ENCODE results near the gene CADM1. TPM values are rescaled to one million over a fixed set of nuclear protein-coding genes. Genes with fewer than 3 reads are reported as not detected.

CADM1 gene
- total and polyA plus RNA-seq, 2 experiments from 2014 or later = 16.5 to 18.0 TPM

DNA sequence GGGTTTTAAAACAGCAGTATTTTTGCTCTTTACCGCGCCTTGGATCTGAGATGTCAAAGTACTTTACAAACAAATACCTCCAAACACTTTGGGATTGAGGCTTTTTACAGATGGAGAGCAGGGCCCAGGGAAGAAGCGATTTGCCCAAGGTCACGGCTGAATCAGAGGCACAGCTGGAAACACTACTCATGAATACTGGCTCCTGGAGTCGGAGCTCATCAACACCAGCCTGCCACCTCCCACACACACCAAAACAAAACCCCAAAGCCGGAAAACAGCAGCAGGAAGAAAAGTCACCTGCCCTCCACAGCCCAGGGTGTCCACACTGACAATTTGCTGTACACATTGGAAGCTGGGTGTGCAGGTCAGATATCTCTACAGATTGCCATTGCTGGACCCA lies 339.4 kb downstream of the CADM1 start (continued):
- TF ChIP-seq EZH2 (IDR thresholded peaks at IDR 0.05; ENCODE audit: low read depth, unreplicated experiment) = no peak
- TF ChIP-seq, protein P1, sequence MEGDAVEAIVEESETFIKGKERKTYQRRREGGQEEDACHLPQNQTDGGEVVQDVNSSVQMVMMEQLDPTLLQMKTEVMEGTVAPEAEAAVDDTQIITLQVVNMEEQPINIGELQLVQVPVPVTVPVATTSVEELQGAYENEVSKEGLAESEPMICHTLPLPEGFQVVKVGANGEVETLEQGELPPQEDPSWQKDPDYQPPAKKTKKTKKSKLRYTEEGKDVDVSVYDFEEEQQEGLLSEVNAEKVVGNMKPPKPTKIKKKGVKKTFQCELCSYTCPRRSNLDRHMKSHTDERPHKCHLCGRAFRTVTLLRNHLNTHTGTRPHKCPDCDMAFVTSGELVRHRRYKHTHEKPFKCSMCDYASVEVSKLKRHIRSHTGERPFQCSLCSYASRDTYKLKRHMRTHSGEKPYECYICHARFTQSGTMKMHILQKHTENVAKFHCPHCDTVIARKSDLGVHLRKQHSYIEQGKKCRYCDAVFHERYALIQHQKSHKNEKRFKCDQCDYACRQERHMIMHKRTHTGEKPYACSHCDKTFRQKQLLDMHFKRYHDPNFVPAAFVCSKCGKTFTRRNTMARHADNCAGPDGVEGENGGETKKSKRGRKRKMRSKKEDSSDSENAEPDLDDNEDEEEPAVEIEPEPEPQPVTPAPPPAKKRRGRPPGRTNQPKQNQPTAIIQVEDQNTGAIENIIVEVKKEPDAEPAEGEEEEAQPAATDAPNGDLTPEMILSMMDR (conservative IDR thresholded peaks at IDR 0.05; ENCODE audit: low read depth in 2 of 2) = no peak

DNA sequence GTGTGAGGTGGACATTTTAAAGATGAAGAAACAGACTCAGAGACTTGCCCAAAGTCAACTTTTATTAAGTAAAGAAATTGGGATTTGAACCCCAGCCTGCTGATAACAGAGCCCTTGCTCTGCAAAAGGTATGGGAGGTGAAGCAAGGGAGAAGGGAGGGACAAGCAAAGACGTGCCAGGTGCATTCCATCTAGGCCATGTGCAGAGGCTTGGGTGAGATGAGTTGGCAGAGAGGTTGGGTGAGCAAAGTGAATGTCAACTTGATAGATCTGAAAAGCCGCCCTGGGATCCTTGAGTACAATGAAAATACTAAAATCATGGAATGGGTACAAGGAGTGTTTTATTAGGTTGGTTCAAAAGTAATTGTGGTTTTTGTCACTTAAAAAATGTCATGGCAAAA lies 341.3 kb downstream of the CADM1 start:
- Mint-ChIP-seq H3K4me3 (no peak overlapping the region), H3K27ac (no peak overlapping the region), H3K9me3 (peaks cover 3% of the 10 kb centered on the region; the same call in 2 of the 3 replicates), H3K27me3 (ENCODE audit: insufficient read depth, low read depth, poor library complexity) (peaks cover 13% of the 10 kb centered on the region), H3K4me1 (peaks cover 47% of the 10 kb centered on the region), H3K36me3 (ENCODE audit: low read depth) (no peaks in the 10 kb centered on the region)
- H2AFZ ChIP-seq = no peak overlapping the region
- no peak overlapping the region for H3K4me2 ChIP-seq
- DNase-seq (ENCODE audit: low spot score) (no peak), ATAC-seq (no peak)
- H3K27me3 ChIP-seq (ENCODE audit: insufficient read depth) = no peaks in the 10 kb centered on the region
- H4K20me1 ChIP-seq (replicated peaks; ENCODE audit: insufficient read depth) = no peaks in the 10 kb centered on the region
- H3K4me1 ChIP-seq (ENCODE audit: insufficient read depth) = peaks cover 36% of the 10 kb centered on the region
- H3K36me3 ChIP-seq (ENCODE audit: insufficient read depth) = no peaks in the 10 kb centered on the region
- no peaks in the 10 kb centered on the region for H3F3A ChIP-seq (replicated peaks; ENCODE audit: low read depth)
- no peak overlapping the region for H3K4me3 ChIP-seq
- H3K79me2 ChIP-seq (replicated peaks; ENCODE audit: insufficient read depth) = no peaks in the 10 kb centered on the region
- H3K9me2 ChIP-seq (ENCODE audit: insufficient read depth) = 0 out of 2 replicates have a peak, but pooled peaks cover 2% of the 10 kb centered on the region
- no peak overlapping the region for H3K27ac ChIP-seq (ENCODE audit: low read depth)
- no peak for TF ChIP-seq ZNF114 (CRISPR knock-in tag; IDR thresholded peaks at IDR 0.05)
- TF ChIP-seq JUNB (IDR thresholded peaks at IDR 0.05; ENCODE audit: unreplicated experiment) = no peak
- TF ChIP-seq EZH2 (IDR thresholded peaks at IDR 0.05; ENCODE audit: low read depth, unreplicated experiment) = no peak
- TF ChIP-seq, protein P2, sequence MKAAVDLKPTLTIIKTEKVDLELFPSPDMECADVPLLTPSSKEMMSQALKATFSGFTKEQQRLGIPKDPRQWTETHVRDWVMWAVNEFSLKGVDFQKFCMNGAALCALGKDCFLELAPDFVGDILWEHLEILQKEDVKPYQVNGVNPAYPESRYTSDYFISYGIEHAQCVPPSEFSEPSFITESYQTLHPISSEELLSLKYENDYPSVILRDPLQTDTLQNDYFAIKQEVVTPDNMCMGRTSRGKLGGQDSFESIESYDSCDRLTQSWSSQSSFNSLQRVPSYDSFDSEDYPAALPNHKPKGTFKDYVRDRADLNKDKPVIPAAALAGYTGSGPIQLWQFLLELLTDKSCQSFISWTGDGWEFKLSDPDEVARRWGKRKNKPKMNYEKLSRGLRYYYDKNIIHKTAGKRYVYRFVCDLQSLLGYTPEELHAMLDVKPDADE (IDR thresholded peaks at IDR 0.05) = no peak
- no peak for TF ChIP-seq ZNF331 (CRISPR knock-in tag; IDR thresholded peaks at IDR 0.05; ENCODE audit: low read depth)
- TF ChIP-seq, protein P1 (conservative IDR thresholded peaks at IDR 0.05; ENCODE audit: low read depth in 2 of 2) = no peak
- no peak for TF ChIP-seq NANOG (IDR thresholded peaks at IDR 0.05; ENCODE audit: borderline replicate concordance)
- TF ChIP-seq EZH2phosphoT487 (IDR thresholded peaks at IDR 0.05; ENCODE audit: unreplicated experiment) = no peak
- TF ChIP-seq POLR2AphosphoS5 (IDR thresholded peaks at IDR 0.05; ENCODE audit: low read depth) = no peak
- TF ChIP-seq, protein P3, sequence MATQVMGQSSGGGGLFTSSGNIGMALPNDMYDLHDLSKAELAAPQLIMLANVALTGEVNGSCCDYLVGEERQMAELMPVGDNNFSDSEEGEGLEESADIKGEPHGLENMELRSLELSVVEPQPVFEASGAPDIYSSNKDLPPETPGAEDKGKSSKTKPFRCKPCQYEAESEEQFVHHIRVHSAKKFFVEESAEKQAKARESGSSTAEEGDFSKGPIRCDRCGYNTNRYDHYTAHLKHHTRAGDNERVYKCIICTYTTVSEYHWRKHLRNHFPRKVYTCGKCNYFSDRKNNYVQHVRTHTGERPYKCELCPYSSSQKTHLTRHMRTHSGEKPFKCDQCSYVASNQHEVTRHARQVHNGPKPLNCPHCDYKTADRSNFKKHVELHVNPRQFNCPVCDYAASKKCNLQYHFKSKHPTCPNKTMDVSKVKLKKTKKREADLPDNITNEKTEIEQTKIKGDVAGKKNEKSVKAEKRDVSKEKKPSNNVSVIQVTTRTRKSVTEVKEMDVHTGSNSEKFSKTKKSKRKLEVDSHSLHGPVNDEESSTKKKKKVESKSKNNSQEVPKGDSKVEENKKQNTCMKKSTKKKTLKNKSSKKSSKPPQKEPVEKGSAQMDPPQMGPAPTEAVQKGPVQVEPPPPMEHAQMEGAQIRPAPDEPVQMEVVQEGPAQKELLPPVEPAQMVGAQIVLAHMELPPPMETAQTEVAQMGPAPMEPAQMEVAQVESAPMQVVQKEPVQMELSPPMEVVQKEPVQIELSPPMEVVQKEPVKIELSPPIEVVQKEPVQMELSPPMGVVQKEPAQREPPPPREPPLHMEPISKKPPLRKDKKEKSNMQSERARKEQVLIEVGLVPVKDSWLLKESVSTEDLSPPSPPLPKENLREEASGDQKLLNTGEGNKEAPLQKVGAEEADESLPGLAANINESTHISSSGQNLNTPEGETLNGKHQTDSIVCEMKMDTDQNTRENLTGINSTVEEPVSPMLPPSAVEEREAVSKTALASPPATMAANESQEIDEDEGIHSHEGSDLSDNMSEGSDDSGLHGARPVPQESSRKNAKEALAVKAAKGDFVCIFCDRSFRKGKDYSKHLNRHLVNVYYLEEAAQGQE (IDR thresholded peaks at IDR 0.05; ENCODE audit: unreplicated experiment) = no peak
- no peak for TF ChIP-seq CREB1 (CRISPR knock-in tag; IDR thresholded peaks at IDR 0.05; ENCODE audit: low read depth)
